H1 (cell line): ENCODE results near the gene VEZT. TPM values are rescaled to one million over a fixed set of nuclear protein-coding genes. Genes with fewer than 3 reads are reported as not detected.

Experiments used
- CTCF ChIA-PET: fragments of 300-600 bp; sonication (Branson Sonifier 250); formaldehyde crosslinking; loops from one replicate; lab custom pipeline; 2021; ENCODE audit not compliant: partially characterized antibody; lab: Charles Lee
- POLR2A ChIA-PET: fragments of 300-600 bp; sonication (Branson Sonifier 250); formaldehyde crosslinking; loops from one replicate; lab custom pipeline; 2021; ENCODE audit warnings: inconsistent platforms; ENCODE audit not compliant: partially characterized antibody; lab: Charles Lee
- DNase-seq, 2 experiments: peaks; one replicate each; pipeline versions ENCODE4 v3.0.0 to v3.0.0-alpha.2; 2010 to 2022; ENCODE audit warnings: low spot score in 2 of 2, low read depth in 1 of 2, mixed read lengths in 1 of 2
- FAIRE-seq: peaks from 2 replicates; lab custom pipeline; 2011; peaks lifted over from hg19 to GRCh38; lab: Jason Lieb, UNC
- H2AFZ ChIP-seq: 2 replicates; pipeline ENCODE4 v1.8.1; 2012; ENCODE audit warnings: low read length, inconsistent platforms
- H2AK5ac ChIP-seq: 2 replicates; pipeline ENCODE4 v1.6.1; 2013; ENCODE audit warnings: low read depth, low read length
- H2BK120ac ChIP-seq: replicated peaks from 2 replicates; pipeline ENCODE3; 2013; ENCODE audit warnings: low read depth, low read length, inconsistent platforms
- H2BK12ac ChIP-seq: 2 replicates; pipeline ENCODE4 v1.6.1; 2013; ENCODE audit warnings: low read depth, low read length
- H2BK15ac ChIP-seq: 2 replicates; pipeline ENCODE4 v1.6.1; 2013; ENCODE audit warnings: low read length
- H2BK20ac ChIP-seq: 2 replicates; pipeline ENCODE4 v1.6.1; 2013; ENCODE audit warnings: low read length
- H2BK5ac ChIP-seq: 2 replicates; pipeline ENCODE4 v1.6.1; 2013; ENCODE audit warnings: low read depth, low read length
- H3K14ac ChIP-seq: 2 replicates; pipeline ENCODE4 v1.6.1; 2013; ENCODE audit warnings: inconsistent platforms; ENCODE audit not compliant: insufficient read length
- H3K18ac ChIP-seq: 2 replicates; pipeline ENCODE4 v1.6.1; 2013; ENCODE audit warnings: low read length; ENCODE audit errors: extremely low read depth
- H3K23ac ChIP-seq: 2 replicates; pipeline ENCODE4 v1.6.1; 2013; ENCODE audit warnings: inconsistent platforms; ENCODE audit not compliant: insufficient read length
- H3K23me2 ChIP-seq: 2 replicates; pipeline ENCODE4 v1.6.1; 2013; ENCODE audit warnings: low read depth, low read length
- H3K27ac ChIP-seq: 2 replicates; pipeline ENCODE4 v1.6.1; 2011; ENCODE audit warnings: low read depth, low read length, inconsistent platforms
- H3K27me3 ChIP-seq, 4 experiments: replicated peaks in 1 of 4; 1 replicate in 1 of 4; 2 replicates in 3 of 4; pipeline versions ENCODE4 v1.6.1 to v1.8.1; 2011 to 2013; ENCODE audit warnings: low read length in 3 of 4, mild to moderate bottlenecking in 3 of 4, inconsistent platforms in 2 of 4, mixed read lengths in 2 of 4, moderate library complexity in 1 of 4; ENCODE audit not compliant: control insufficient read depth in 3 of 4, insufficient read depth in 3 of 4; ENCODE audit errors: extremely low read depth in 1 of 4
- H3K36me3 ChIP-seq, 4 experiments: 2 replicates each; pipeline versions ENCODE4 v1.6.1 to v1.8.1; 2011 to 2013; ENCODE audit warnings: mild to moderate bottlenecking in 4 of 4, low read length in 3 of 4, moderate library complexity in 2 of 4, control low read depth in 1 of 4, inconsistent platforms in 1 of 4; ENCODE audit not compliant: insufficient read depth in 4 of 4, control insufficient read depth in 2 of 4
- H3K4ac ChIP-seq: replicated peaks from 2 replicates; pipeline ENCODE3; 2013; ENCODE audit warnings: low read length, low read depth, mixed read lengths, inconsistent platforms; ENCODE audit not compliant: insufficient read length
- H3K4me1 ChIP-seq, 4 experiments: replicated peaks in 1 of 4; 1 replicate in 1 of 4; 2 replicates in 3 of 4; pipeline versions ENCODE4 v1.6.1 to v1.8.1; 2011 to 2013; ENCODE audit warnings: low read length in 3 of 4, inconsistent platforms in 2 of 4, mixed read lengths in 1 of 4; ENCODE audit not compliant: insufficient read depth in 4 of 4, control insufficient read depth in 3 of 4
- H3K4me2 ChIP-seq, 2 experiments: 2 replicates each; pipeline versions ENCODE4 v1.6.1 to v1.8.1; 2011 to 2013; ENCODE audit warnings: low read depth in 2 of 2, low read length in 2 of 2, control low read depth in 1 of 2, inconsistent platforms in 1 of 2, mild to moderate bottlenecking in 1 of 2; ENCODE audit not compliant: insufficient read depth in 1 of 2
- H3K4me3 ChIP-seq, 4 experiments: fragments of 200-600, 300-600 bp in 1 of 4; sonication (generic), shearing (Covaris generic), sonication (Bioruptor Twin) in 1 of 4; 2 replicates each; pipeline versions ENCODE4 v1.5.1 to v1.8.1; 2011 to 2016; ENCODE audit warnings: low read length in 4 of 4, low read depth in 3 of 4, control low read depth in 2 of 4, inconsistent platforms in 2 of 4, mild to moderate bottlenecking in 2 of 4, mixed read lengths in 1 of 4, moderate library complexity in 1 of 4; ENCODE audit not compliant: insufficient read depth in 2 of 4; ENCODE audit errors: extremely low read depth in 1 of 4
- H3K56ac ChIP-seq: replicated peaks from 2 replicates; pipeline ENCODE3; 2013; ENCODE audit warnings: low read depth, mild to moderate bottlenecking, mixed read lengths, low read length, inconsistent platforms; ENCODE audit not compliant: insufficient read length
- H3K79me1 ChIP-seq: 2 replicates; pipeline ENCODE4 v1.6.1; 2013; ENCODE audit warnings: low read depth, low read length, control low read depth
- H3K79me2 ChIP-seq, 2 experiments: 2 replicates each; pipeline versions ENCODE4 v1.6.1 to v1.8.1; 2012 to 2013; ENCODE audit warnings: low read length in 2 of 2, mild to moderate bottlenecking in 2 of 2, inconsistent platforms in 1 of 2; ENCODE audit not compliant: insufficient read depth in 2 of 2, control insufficient read depth in 1 of 2
- H3K9ac ChIP-seq, 4 experiments: replicated peaks in 1 of 4; 1 replicate in 1 of 4; 2 replicates in 3 of 4; pipeline versions ENCODE4 v1.6.1 to v1.8.1; 2011 to 2013; ENCODE audit warnings: low read depth in 3 of 4, low read length in 3 of 4, control low read depth in 2 of 4, mild to moderate bottlenecking in 2 of 4, moderate library complexity in 2 of 4, inconsistent platforms in 1 of 4; ENCODE audit errors: extremely low read depth in 1 of 4
- H3K9me3 ChIP-seq, 2 experiments: 2 replicates each; pipeline versions ENCODE4 v1.6.1 to v1.8.1; 2012 to 2013; ENCODE audit warnings: mild to moderate bottlenecking in 2 of 2, moderate library complexity in 2 of 2, control low read depth in 1 of 2, inconsistent platforms in 1 of 2, low read depth in 1 of 2, low read length in 1 of 2, mixed read lengths in 1 of 2; ENCODE audit not compliant: insufficient read depth in 2 of 2
- H4K20me1 ChIP-seq, 2 experiments: replicated peaks in 1 of 2; 2 replicates each; pipeline versions ENCODE3 to v1.8.1; 2011 to 2013; ENCODE audit warnings: inconsistent platforms in 2 of 2, low read length in 2 of 2, mild to moderate bottlenecking in 1 of 2; ENCODE audit not compliant: insufficient read depth in 2 of 2, control insufficient read depth in 1 of 2
- H4K5ac ChIP-seq: 2 replicates; pipeline ENCODE4 v1.6.1; 2013; ENCODE audit warnings: low read length, low read depth, mixed read lengths, inconsistent platforms; ENCODE audit not compliant: insufficient read length
- H4K8ac ChIP-seq: 2 replicates; pipeline ENCODE4 v1.8.0; 2013; ENCODE audit warnings: mild to moderate bottlenecking, moderate library complexity, low read length, inconsistent platforms; ENCODE audit not compliant: insufficient read depth; ENCODE audit errors: extremely low read depth
- H4K91ac ChIP-seq: replicated peaks from 2 replicates; pipeline ENCODE3; 2013; ENCODE audit warnings: low read length, mixed read lengths, inconsistent platforms; ENCODE audit not compliant: insufficient read length
- CEBPB ChIP-seq: IDR thresholded peaks from 2 replicates; pipeline ENCODE4 v1.6.1; 2012; ENCODE audit warnings: low read depth, low read length
- CREB1 ChIP-seq: IDR thresholded peaks from 2 replicates; pipeline ENCODE4 v1.6.1; 2012; ENCODE audit warnings: inconsistent platforms
- KDM1A ChIP-seq: fragments of 200-600, 300-600 bp; sonication (generic); IDR thresholded peaks from 2 replicates; pipeline ENCODE4 v1.7.1; 2016; ENCODE audit warnings: mild to moderate bottlenecking, low read length, borderline replicate concordance
- POU5F1 ChIP-seq: IDR thresholded peaks from 2 replicates; pipeline ENCODE4 v1.6.1; 2011; ENCODE audit warnings: low read depth, mild to moderate bottlenecking, low read length, moderate library complexity
- RFX5 ChIP-seq: IDR thresholded peaks from 2 replicates; pipeline ENCODE4 v1.6.1; 2011; ENCODE audit warnings: low read depth, low read length, improper control_type of control experiment, borderline replicate concordance
- TBP ChIP-seq: IDR thresholded peaks from 2 replicates; pipeline ENCODE4 v1.6.1; 2011; ENCODE audit warnings: low read depth, low read length, improper control_type of control experiment
- TEAD4 ChIP-seq: IDR thresholded peaks from 2 replicates; pipeline ENCODE4 v1.6.1; 2012; ENCODE audit warnings: low read depth, low read length, inconsistent platforms, mixed read lengths
- WGBS, 2 experiments: shearing (Covaris generic) in 1 of 2; methylation state at CpG; one replicate each; pipeline versions ENCODE4 v1.1.6 to v1.1.7; 2013 to 2015; ENCODE audit warnings: low lambda C conversion rate in 2 of 2, mixed read lengths in 2 of 2, inconsistent platforms in 1 of 2, low coverage in 1 of 2, missing lambda C conversion rate in 1 of 2; ENCODE audit not compliant: insufficient replicate concordance in 2 of 2, insufficient coverage in 1 of 2, insufficient read length in 1 of 2; ENCODE audit errors: extremely low coverage in 1 of 2, missing lambda C conversion rate in 1 of 2; 5-methylcytosine and 5-hydroxymethylcytosine counted together
- polyA plus RNA-seq, 7 experiments: library from polyadenylated mRNA; depleted of rRNA in 3 of 7; stranded (reverse) in 5 of 7; unstranded in 2 of 7; fragments of >200 nt in 5 of 7; fragments of 200-250 nt in 2 of 7; gene quantifications; 1 replicate in 5 of 7; 2 replicates in 1 of 7; 4 replicates in 1 of 7; pipeline versions ENCODE4 v1.2.1 to v1.2.3, GENCODE V29; 2011 to 2013; ENCODE audit warnings: missing spikeins in 2 of 7, mixed read lengths in 2 of 7
- total RNA-seq: library from RNA; stranded (reverse); fragmentation: NEBNext Ultra II Directional; extraction: Animal tissue kit (Norgen Biotek cat#: 25700); gene quantifications from 2 replicates; pipeline ENCODE4 v1.2.1, GENCODE V29; 2021
- TF ChIP-seq, protein P1 (sequence below): IDR thresholded peaks from 2 replicates; pipeline ENCODE4 v1.6.1; 2012; ENCODE audit warnings: low read length, inconsistent platforms
- TF ChIP-seq, protein P2 (sequence below): IDR thresholded peaks from 2 replicates; pipeline ENCODE4 v1.6.1; 2012; ENCODE audit warnings: inconsistent platforms
- TF ChIP-seq, protein P3 (sequence below): IDR thresholded peaks from 2 replicates; pipeline ENCODE4 v1.6.1; 2012; ENCODE audit warnings: inconsistent platforms
- TF ChIP-seq, protein P4 (sequence below): IDR thresholded peaks from 2 replicates; pipeline ENCODE4 v1.6.1; 2011; ENCODE audit warnings: low read length, improper control_type of control experiment

The VEZT gene
- total and polyA plus RNA-seq, 2 of the 8 experiments (the other 6 are each of a cell fraction or from before 2014, with no cell fraction given): 44.0 to 56.1 TPM

DNA sequence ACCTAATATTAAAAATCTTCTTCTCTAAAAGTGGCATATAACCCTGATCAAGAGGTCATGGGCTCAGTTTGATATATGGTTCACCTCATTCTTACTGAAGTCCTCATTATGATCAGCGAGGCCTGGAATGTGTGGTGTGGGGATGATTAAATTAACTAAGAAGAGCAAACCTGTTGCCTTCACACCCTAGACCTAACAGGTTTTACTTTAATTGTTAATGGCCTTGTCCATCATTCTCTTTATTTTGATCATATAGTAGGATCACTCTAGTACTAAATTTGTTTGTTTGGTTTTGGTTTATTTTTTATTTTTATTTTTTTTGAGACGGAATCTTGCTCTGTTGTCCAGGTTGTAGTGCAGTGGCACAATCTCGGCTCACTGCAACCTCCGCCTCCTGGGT, 43.5 kb downstream of the VEZT start:
- Histone ChIP-seq H2BK15ac (no peak overlapping the region), H2AK5ac (no peak overlapping the region), H3K27ac (no peak overlapping the region), H3K9me3 (no peaks in the 10 kb centered on the region), H3K18ac (no peak overlapping the region), H4K91ac (no peak overlapping the region), H3K79me1 (no peaks in the 10 kb centered on the region), H3K23ac (no peak overlapping the region), H3K56ac (no peak overlapping the region), H3K4me1 (peaks cover 0 to 7% (median 3%) of the 10 kb centered on the region in 4 experiments; a peak in 3 of 7 replicates), H4K5ac (no peak overlapping the region), H3K4ac (no peak overlapping the region), H3K14ac (no peak overlapping the region), H2BK120ac (no peak overlapping the region), H4K20me1 (no peaks in the 10 kb centered on the region), H3K9ac (no peak overlapping the region), H3K79me2 (0 out of 4 replicates have a peak, but pooled peaks cover 0 to 4% of the 10 kb centered on the region in 2 experiments), H2AFZ (no peak overlapping the region), H4K8ac (no peak overlapping the region), H3K27me3 (no peaks in the 10 kb centered on the region), H3K23me2 (no peaks in the 10 kb centered on the region), H2BK20ac (no peak overlapping the region), H3K36me3 (peaks cover 0 to 30% (median 7%) of the 10 kb centered on the region in 4 experiments; a peak in 6 of 8 replicates), H3K4me3 (no peak overlapping the region), H3K4me2 (no peak overlapping the region), H2BK5ac (no peak overlapping the region), H2BK12ac (no peak overlapping the region)
- FAIRE-seq: no peak
- ChIA-PET CTCF (no interaction called here), POLR2A (no interaction called here)
- no peak for DNase-seq
- 94% methylated on average over 4 of the region's 4 CpGs; no CpG with 5 or more reads in 1 of the 2 experiments for WGBS, 2 experiments
- TF ChIP-seq CEBPB (no peak), TEAD4 (no peak), RFX5 (no peak), KDM1A (no peak), CREB1 (no peak), TBP (no peak), POU5F1 (no peak)
- TF ChIP-seq, protein P1, sequence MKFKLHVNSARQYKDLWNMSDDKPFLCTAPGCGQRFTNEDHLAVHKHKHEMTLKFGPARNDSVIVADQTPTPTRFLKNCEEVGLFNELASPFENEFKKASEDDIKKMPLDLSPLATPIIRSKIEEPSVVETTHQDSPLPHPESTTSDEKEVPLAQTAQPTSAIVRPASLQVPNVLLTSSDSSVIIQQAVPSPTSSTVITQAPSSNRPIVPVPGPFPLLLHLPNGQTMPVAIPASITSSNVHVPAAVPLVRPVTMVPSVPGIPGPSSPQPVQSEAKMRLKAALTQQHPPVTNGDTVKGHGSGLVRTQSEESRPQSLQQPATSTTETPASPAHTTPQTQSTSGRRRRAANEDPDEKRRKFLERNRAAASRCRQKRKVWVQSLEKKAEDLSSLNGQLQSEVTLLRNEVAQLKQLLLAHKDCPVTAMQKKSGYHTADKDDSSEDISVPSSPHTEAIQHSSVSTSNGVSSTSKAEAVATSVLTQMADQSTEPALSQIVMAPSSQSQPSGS: no peak
- TF ChIP-seq, protein P2, sequence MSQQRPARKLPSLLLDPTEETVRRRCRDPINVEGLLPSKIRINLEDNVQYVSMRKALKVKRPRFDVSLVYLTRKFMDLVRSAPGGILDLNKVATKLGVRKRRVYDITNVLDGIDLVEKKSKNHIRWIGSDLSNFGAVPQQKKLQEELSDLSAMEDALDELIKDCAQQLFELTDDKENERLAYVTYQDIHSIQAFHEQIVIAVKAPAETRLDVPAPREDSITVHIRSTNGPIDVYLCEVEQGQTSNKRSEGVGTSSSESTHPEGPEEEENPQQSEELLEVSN: no peak
- TF ChIP-seq, protein P3, sequence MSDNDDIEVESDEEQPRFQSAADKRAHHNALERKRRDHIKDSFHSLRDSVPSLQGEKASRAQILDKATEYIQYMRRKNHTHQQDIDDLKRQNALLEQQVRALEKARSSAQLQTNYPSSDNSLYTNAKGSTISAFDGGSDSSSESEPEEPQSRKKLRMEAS: no peak
- TF ChIP-seq, protein P4, sequence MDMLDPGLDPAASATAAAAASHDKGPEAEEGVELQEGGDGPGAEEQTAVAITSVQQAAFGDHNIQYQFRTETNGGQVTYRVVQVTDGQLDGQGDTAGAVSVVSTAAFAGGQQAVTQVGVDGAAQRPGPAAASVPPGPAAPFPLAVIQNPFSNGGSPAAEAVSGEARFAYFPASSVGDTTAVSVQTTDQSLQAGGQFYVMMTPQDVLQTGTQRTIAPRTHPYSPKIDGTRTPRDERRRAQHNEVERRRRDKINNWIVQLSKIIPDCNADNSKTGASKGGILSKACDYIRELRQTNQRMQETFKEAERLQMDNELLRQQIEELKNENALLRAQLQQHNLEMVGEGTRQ: no peak
